Esophagus muscularis mucosa (tissue), 4 donors: ENCODE results near the gene TIMP2. TPM values are rescaled to one million over a fixed set of nuclear protein-coding genes. Genes with fewer than 3 reads are reported as not detected.
A peak's percentile ranks its signal among the peaks of the same experiment; 100 is the strongest.

ENCODE experiments used
- DNase-seq: peaks from one replicate; pipeline ENCODE4 v3.0.0-alpha.2; 2017; ENCODE audit errors: extremely low spot score
- H3K27ac ChIP-seq, 4 donors: fragments of 200-600 bp; sonication (generic); replicated peaks in 1 of 4; 1 replicate in 3 of 4; 2 replicates in 1 of 4; pipeline ENCODE4 v1.5.1; 2016 to 2019; ENCODE audit warnings: mild to moderate bottlenecking in 1 of 4
- H3K27me3 ChIP-seq, 4 donors: fragments of 200-600 bp; sonication (generic); one replicate each; pipeline versions ENCODE4 v1.5.1 to v1.6.0; 2016 to 2019
- H3K36me3 ChIP-seq, 4 donors: fragments of 200-600 bp; sonication (generic); one replicate each; pipeline ENCODE4 v1.5.1; 2016 to 2019
- H3K4me1 ChIP-seq, 4 donors: fragments of 200-600 bp; sonication (generic); one replicate each; pipeline ENCODE4 v1.5.1; 2016 to 2019
- H3K4me3 ChIP-seq, 4 donors: fragments of 200-600 bp; sonication (generic); 1 replicate in 2 of 4; 2 replicates in 2 of 4; pipeline ENCODE4 v1.5.1; 2016 to 2019; ENCODE audit warnings: mild to moderate bottlenecking in 4 of 4, moderate library complexity in 1 of 4
- H3K9me3 ChIP-seq, 4 donors: fragments of 200-600 bp; sonication (generic); 1 replicate in 3 of 4; 2 replicates in 1 of 4; pipeline ENCODE4 v1.5.1; 2016 to 2019
- EP300 ChIP-seq: sonication (generic); formaldehyde crosslinking; IDR thresholded peaks from one replicate; pipeline ENCODE4 v1.6.1; 2017; ENCODE audit warnings: antibody characterized with exemption
- POLR2A ChIP-seq: fragments of 450-650 bp; IDR thresholded peaks from one replicate; pipeline ENCODE4 v1.6.1; 2017; ENCODE audit warnings: antibody characterized with exemption, moderate library complexity, mild to moderate bottlenecking, low read depth
- POLR2AphosphoS5 ChIP-seq, 2 donors: sonication (generic); formaldehyde crosslinking; IDR thresholded peaks; one replicate each; pipeline ENCODE4 v1.6.1; 2017; ENCODE audit warnings: antibody characterized with exemption in 2 of 2
- WGBS: methylation state at CpG from one replicate; pipeline ENCODE4 v1.1.5; 2018; 5-methylcytosine and 5-hydroxymethylcytosine counted together
- intact Hi-C: fragments of 100-400 bp; cut with DNase I; formaldehyde crosslinking; loops from one replicate; pipeline ENCODE4 v1.15.1; 2023
- total RNA-seq, 4 donors: library from RNA; depleted of rRNA; stranded (reverse); fragments of >200 nt; gene quantifications; one replicate each; pipeline versions ENCODE4 v1.1.0 to v1.2.1, GENCODE V29; 2016
- TF ChIP-seq, protein P1 (sequence below), 3 experiments: fragments of 200-600 bp in 2 of 3; fragments of 450-650 bp in 1 of 3; sonication (generic) in 2 of 3; IDR thresholded peaks; one replicate each; pipeline ENCODE4 v1.5.1; 2017 to 2019; ENCODE audit warnings: antibody characterized with exemption in 3 of 3, mild to moderate bottlenecking in 2 of 3, moderate library complexity in 1 of 3

The TIMP2 gene
- total RNA-seq, 4 donors from 2014 or later, result 177 to 315 (median 229) TPM

DNA sequence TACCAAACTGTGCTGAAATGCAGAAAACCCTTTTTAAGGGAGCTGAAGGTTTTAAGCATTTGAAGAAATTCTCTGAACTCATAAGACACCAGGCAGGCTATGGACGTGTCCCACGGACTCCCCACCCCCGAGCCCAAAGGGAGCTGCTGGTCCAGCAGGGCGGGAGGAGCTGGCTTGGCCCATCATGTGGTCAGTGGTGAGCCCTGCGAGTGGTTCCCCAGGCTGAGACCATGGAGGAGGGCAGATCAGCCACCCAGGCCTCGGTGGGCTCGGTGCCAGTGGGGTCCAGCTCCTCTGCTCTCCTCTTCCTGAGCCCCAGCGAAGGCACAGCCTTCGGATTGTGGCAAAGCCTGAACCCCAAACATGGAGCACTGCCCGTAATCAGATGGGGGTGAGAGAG lies 27.5 kb upstream of the TIMP2 start:
- Histone ChIP-seq H3K9me3 (peaks cover 0 to 17% (median 16%) of the 10 kb centered on the region in 4 donors), H3K27me3 (no peaks in the 10 kb centered on the region), H3K4me1 (peaks cover 0 to 14% (median 12%) of the 10 kb centered on the region in 4 donors), H3K27ac (peak overlapping the region; percentile 20 to 49 (median 36)), H3K4me3 (no peak overlapping the region), H3K36me3 (no peaks in the 10 kb centered on the region)
- intact Hi-C loops, result no loop called here
- DNase-seq, result no peak
- WGBS, result 96% methylated on average over 5 of the region's 10 CpGs
- no peak for TF ChIP-seq POLR2A
- TF ChIP-seq POLR2AphosphoS5 (IDR thresholded peaks at IDR 0.05), result no peak
- TF ChIP-seq, protein P1, sequence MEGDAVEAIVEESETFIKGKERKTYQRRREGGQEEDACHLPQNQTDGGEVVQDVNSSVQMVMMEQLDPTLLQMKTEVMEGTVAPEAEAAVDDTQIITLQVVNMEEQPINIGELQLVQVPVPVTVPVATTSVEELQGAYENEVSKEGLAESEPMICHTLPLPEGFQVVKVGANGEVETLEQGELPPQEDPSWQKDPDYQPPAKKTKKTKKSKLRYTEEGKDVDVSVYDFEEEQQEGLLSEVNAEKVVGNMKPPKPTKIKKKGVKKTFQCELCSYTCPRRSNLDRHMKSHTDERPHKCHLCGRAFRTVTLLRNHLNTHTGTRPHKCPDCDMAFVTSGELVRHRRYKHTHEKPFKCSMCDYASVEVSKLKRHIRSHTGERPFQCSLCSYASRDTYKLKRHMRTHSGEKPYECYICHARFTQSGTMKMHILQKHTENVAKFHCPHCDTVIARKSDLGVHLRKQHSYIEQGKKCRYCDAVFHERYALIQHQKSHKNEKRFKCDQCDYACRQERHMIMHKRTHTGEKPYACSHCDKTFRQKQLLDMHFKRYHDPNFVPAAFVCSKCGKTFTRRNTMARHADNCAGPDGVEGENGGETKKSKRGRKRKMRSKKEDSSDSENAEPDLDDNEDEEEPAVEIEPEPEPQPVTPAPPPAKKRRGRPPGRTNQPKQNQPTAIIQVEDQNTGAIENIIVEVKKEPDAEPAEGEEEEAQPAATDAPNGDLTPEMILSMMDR (IDR thresholded peaks at IDR 0.05), result no peak
- no peak for TF ChIP-seq EP300

DNA sequence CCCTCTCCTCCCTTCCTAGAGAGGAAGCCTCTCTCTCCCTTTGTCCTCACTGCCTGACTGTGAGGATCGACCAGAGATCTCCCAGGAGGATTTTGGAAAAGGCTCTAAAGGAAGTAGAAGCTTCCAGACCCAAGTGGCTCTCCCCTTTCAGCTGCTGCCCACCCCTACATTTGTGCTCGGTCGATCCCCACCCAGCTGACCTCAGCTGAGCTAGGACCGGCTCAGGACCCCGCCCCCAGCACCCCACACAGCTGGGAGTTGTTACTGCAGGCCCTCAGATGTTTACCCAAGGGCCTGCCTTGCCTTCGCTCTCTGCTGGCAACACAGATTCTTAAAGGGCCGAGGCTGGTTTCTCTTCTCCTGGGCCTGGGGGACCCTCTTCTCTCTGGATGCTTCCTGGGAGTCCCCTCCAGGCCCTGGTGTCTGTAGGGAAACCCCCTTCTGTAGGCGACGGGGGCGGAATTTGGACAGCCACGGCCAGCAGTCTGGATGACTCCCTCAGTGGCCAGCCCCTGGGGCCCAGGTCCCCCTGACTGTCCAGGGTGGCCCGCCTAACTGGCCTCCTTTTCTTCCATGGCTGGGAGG lies 26.9 kb upstream of the TIMP2 start:
- H3K36me3 ChIP-seq, result no peaks in the 10 kb centered on the region
- no peak overlapping the region for H3K4me3 ChIP-seq
- TF ChIP-seq POLR2A (no peak), EP300 (no peak), POLR2AphosphoS5 (IDR thresholded peaks at IDR 0.05) (no peak)
- TF ChIP-seq, protein P1 (IDR thresholded peaks at IDR 0.05), result no peak
- peaks cover 0 to 17% (median 16%) of the 10 kb centered on the region in 4 donors for H3K9me3 ChIP-seq
- WGBS, result 33% methylated on average over 10 of the region's 12 CpGs
- intact Hi-C loops, result no loop called here
- DNase-seq, result no peak
- H3K27ac ChIP-seq, result peak overlapping the region; percentile 20 to 49 (median 36)
- H3K4me1 ChIP-seq, result peaks cover 0 to 14% (median 12%) of the 10 kb centered on the region in 4 donors
- no peaks in the 10 kb centered on the region for H3K27me3 ChIP-seq

DNA sequence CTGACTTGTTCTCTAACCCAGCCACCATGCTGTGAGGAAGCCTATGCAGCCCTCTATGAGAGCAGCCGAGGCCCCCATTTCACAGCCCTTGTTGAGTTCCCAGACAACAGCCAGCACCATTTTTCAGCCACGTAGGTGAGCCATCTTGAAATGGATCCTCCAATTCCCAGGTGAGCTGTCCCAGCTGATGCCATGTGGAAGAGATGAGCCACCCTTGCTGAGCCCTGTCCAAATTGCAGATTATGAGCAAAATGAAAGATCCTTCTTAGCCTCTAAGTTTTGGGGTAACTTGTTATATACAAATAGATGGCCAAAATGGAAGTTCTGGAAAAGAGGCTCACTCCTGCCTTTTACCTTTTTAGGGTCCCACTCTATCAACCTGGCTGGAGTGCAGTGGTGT lies 25.7 kb upstream of the TIMP2 start:
- 100% methylated on average over 1 of the region's 2 CpGs for WGBS
- TF ChIP-seq, protein P1 (IDR thresholded peaks at IDR 0.05), result no peak
- TF ChIP-seq POLR2A, result no peak
- TF ChIP-seq EP300, result no peak
- TF ChIP-seq POLR2AphosphoS5 (IDR thresholded peaks at IDR 0.05), result no peak
- Histone ChIP-seq H3K36me3 (no peaks in the 10 kb centered on the region), H3K27ac (no peak overlapping the region), H3K4me3 (no peak overlapping the region), H3K9me3 (peaks cover 0 to 17% (median 16%) of the 10 kb centered on the region in 4 donors), H3K4me1 (peaks cover 0 to 14% (median 12%) of the 10 kb centered on the region in 4 donors), H3K27me3 (no peaks in the 10 kb centered on the region)
- DNase-seq, result no peak
- intact Hi-C loops, result no loop called here

DNA sequence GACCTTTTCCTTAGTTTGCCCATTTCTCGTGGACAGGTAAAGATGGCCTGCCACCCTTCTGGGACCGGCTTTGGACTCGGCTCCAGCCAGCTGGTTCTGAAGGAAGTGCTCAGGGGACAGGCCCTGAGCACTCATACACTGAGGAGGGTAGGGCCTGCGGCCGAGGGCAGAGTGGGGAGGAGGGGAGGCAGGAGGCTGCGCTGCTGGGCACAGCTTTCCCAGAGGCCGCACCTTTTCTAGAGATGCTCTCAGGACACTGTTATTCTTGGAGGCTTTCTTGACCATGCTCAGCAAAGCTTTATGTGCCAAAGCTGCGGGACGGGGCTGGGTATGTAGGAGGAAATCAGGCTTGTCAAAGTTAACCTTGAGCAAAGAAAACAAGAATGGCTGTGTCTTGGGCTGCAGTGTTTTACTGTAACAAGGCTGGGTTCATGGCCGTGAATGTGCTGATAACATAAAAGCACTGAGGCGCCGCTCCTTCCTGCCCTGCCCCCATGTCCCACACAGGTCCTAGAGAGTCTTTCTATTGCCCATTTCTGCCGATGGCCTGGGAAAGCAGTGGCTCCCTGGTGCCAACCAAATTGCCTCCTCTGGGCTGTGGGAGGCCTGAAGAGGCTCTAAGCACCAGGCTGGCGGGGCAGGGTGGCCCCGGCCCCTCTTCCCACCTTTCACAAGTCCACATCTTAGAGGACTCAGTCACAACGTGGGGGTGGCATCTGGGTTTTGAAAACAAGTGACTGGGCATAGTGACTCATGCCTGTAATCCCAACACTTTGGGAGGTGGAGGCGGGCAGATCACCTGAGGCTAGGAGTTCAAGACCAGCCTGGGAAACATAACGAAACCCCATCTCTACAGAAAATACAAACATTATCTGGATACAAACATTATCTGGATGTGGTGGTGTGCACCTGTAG lies 22.3 kb upstream of the TIMP2 start:
- no peak overlapping the region for H3K27ac ChIP-seq
- no peak for TF ChIP-seq POLR2A
- TF ChIP-seq POLR2AphosphoS5 (IDR thresholded peaks at IDR 0.05), result no peak
- TF ChIP-seq EP300, result no peak
- TF ChIP-seq, protein P1 (IDR thresholded peaks at IDR 0.05), result no peak
- peaks cover 0 to 9% (median 8%) of the 10 kb centered on the region in 4 donors for H3K4me1 ChIP-seq
- DNase-seq, result no peak
- peaks cover 0 to 17% (median 16%) of the 10 kb centered on the region in 4 donors for H3K9me3 ChIP-seq
- H3K4me3 ChIP-seq, result no peak overlapping the region
- intact Hi-C loops, result no loop called here
- H3K36me3 ChIP-seq, result no peaks in the 10 kb centered on the region
- no peaks in the 10 kb centered on the region for H3K27me3 ChIP-seq
- WGBS, result 82% methylated on average over 18 of the region's 18 CpGs
